ENCODE measurements around the gene NKIRAS2.
"Not testable (repeated sequence)": the region's sequence is repeated elsewhere in the genome, so short reads cannot be mapped to it uniquely, and the experiment has no call there.

The NKIRAS2 gene

DNA sequence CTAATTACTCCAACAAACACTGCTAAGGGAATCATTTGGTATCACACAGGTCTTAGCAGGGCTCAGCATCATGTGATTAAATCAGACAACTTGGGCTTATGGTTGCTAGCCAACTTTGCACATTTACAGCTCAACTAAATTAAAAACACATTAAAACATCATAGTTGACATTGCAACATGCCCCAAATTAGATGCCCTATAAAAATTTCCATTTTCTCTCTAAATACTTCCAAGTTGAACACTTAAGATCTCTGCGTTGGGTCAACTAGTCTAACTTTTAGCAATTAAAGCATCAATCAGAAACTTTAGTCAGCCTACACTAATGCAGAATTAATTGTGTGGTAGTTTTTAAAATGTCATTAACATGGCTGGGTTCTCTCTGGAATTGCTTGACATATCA, 14.7 kb upstream of the NKIRAS2 start:
- peaks cover 38% of the 10 kb centered on the region for H3K36me3 ChIP-seq (ENCODE audit: insufficient read depth, low read length)
- no peak overlapping the region for H2AFZ ChIP-seq (ENCODE audit: low read depth, low read length)
- peaks cover 13% of the 10 kb centered on the region for H3K4me1 ChIP-seq (ENCODE audit: insufficient read depth, low read length)
- no peaks in the 10 kb centered on the region for H3K9me3 ChIP-seq (ENCODE audit: low read length)
- H3K4me3 ChIP-seq (ENCODE audit: low read length): no peak overlapping the region
- H3K27me3 ChIP-seq (ENCODE audit: insufficient read depth, low read length): no peaks in the 10 kb centered on the region

DNA sequence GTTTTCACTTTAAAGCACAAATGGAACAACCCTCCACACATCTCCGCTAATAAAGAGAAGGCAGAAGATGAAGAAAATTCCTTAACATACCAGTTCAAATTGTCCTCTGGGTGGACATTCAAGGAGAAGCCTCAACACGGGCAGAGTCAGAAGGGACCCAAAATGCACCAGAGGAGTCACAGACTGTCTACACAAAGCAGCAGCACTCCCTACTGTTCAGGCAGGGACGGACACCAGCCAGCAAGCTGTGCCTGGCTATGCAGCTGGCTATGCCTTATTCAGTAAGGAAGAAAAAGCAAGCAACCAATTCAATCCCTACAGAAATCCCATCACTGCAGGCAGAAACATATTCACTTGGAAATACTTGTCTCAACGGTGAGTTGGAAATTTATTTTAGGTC, 10.7 kb upstream of the NKIRAS2 start:
- no peak overlapping the region for H2AFZ ChIP-seq (ENCODE audit: low read depth, low read length)

DNA sequence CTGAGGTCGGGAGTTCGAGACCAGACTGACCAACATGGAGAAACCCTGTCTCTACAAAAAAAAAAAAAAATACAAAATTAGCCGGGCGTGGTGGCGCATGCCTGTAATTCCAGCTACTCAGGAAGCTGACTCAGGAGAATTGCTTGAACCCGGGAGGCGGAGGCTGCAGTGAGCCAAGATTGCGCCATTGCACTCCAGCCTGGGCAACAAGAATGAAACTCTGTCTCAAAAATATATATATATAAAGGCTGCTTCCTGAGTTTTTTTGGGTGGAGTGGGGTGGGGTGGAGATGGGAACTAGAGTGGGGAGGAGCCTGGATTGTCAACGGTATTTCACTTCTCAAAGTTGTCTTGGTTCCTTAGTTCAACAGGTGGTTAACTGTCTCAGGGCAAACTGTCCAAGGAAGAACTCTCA, 9.6 kb upstream of the NKIRAS2 start:
- not testable (repeated sequence) for H3K4me3 ChIP-seq (ENCODE audit: low read length); H3K4me1 ChIP-seq (ENCODE audit: insufficient read depth, low read length); H2AFZ ChIP-seq (ENCODE audit: low read depth, low read length); H3K9me3 ChIP-seq (ENCODE audit: low read length); H3K27me3 ChIP-seq (ENCODE audit: insufficient read depth, low read length)
- peaks cover 11% of the 10 kb centered on the region for H3K36me3 ChIP-seq (ENCODE audit: insufficient read depth, low read length)

More for the DNA sequence above, 10.7 kb upstream of the NKIRAS2 start:
- H3K4me3 ChIP-seq (ENCODE audit: low read length): no peak overlapping the region
- peaks cover 11% of the 10 kb centered on the region for H3K36me3 ChIP-seq (ENCODE audit: insufficient read depth, low read length)
- no peaks in the 10 kb centered on the region for H3K4me1 ChIP-seq (ENCODE audit: insufficient read depth, low read length)
- no peaks in the 10 kb centered on the region for H3K27me3 ChIP-seq (ENCODE audit: insufficient read depth, low read length)
- no peaks in the 10 kb centered on the region for H3K9me3 ChIP-seq (ENCODE audit: low read length)

DNA sequence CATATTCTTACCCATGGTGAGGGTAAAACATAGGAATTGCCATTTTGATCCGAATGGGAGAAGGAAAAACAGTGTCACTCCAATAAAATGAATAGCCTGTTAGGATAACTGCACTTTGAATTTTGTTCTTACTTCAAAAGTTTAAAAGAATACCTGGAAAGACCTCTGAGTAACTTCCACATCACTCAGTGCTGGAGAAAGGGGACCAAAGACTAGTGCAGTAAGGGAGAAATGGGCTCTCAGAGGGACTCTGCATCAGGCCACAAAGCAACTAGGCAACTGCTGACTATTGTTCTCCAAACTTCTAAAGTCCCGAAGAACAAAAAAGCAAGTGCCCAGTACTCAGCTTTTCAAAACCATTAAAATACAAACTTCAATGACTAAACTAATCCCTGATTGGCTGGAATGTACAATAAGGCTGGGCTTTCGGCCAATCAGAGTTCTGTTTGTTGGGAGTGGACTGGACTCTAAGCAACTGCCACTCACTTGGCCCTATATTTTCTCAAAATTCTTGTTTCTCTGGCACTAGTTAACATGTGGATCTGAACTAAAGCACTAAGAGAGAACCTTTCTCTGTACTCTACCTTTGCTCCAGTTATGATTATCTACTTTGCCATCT, 8.9 kb upstream of the NKIRAS2 start:
- H3K4me3 ChIP-seq (ENCODE audit: low read length): no peak overlapping the region
- H3K9me3 ChIP-seq (ENCODE audit: low read length): no peaks in the 10 kb centered on the region
- H3K36me3 ChIP-seq (ENCODE audit: insufficient read depth, low read length): peaks cover 11% of the 10 kb centered on the region
- no peak overlapping the region for H2AFZ ChIP-seq (ENCODE audit: low read depth, low read length)
- H3K27me3 ChIP-seq (ENCODE audit: insufficient read depth, low read length): no peaks in the 10 kb centered on the region
- peaks cover 4% of the 10 kb centered on the region for H3K4me1 ChIP-seq (ENCODE audit: insufficient read depth, low read length)

DNA sequence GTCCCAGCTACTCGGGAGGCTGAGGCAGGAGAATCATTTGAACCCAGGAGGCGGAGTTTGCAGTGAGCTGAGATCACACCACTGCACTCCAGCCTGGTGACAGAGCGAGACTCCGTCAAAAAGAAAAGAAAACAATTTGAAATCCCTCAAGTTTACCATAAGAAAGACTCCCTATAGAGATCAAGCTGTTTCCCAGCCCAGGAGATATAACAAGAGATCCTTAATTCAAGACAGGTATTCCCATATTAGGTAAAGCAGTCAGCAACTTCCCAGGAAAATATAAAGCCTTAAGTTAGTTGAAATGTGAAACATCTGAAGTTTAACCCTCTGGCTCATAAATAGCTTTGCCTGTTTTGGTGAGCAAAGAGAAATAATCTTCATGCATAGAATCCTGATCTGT, 7.5 kb upstream of the NKIRAS2 start:
- not testable (repeated sequence) for H3K4me1 ChIP-seq (ENCODE audit: insufficient read depth, low read length); H2AFZ ChIP-seq (ENCODE audit: low read depth, low read length); H3K4me3 ChIP-seq (ENCODE audit: low read length); H3K9me3 ChIP-seq (ENCODE audit: low read length); H3K27me3 ChIP-seq (ENCODE audit: insufficient read depth, low read length)
- peaks cover 11% of the 10 kb centered on the region for H3K36me3 ChIP-seq (ENCODE audit: insufficient read depth, low read length)

DNA sequence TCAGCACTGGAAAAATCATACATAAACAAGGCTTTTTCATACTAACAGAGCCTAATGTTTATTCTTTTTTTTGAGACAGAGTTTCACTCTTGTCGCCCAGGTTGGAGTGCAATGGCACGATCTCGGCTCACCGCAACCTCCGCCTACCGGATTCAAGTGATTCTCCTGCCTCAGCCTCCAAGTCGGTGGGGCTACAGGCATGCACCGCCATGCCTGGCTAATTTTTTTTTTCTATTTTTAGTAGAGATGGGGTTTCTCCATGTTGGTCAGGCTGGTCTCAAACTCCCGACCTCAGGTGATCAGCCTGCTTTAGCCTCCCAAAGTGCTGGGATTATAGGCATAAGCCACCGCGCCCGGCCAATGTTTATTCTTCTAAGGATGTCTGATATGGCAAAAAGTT, 6.2 kb upstream of the NKIRAS2 start:
- not testable (repeated sequence) for H2AFZ ChIP-seq (ENCODE audit: low read depth, low read length); H3K27me3 ChIP-seq (ENCODE audit: insufficient read depth, low read length); H3K4me3 ChIP-seq (ENCODE audit: low read length); H3K9me3 ChIP-seq (ENCODE audit: low read length)
- Histone ChIP-seq H3K4me1 (ENCODE audit: insufficient read depth, low read length) (peaks cover 16% of the 10 kb centered on the region), H3K36me3 (ENCODE audit: insufficient read depth, low read length) (peaks cover 11% of the 10 kb centered on the region)

DNA sequence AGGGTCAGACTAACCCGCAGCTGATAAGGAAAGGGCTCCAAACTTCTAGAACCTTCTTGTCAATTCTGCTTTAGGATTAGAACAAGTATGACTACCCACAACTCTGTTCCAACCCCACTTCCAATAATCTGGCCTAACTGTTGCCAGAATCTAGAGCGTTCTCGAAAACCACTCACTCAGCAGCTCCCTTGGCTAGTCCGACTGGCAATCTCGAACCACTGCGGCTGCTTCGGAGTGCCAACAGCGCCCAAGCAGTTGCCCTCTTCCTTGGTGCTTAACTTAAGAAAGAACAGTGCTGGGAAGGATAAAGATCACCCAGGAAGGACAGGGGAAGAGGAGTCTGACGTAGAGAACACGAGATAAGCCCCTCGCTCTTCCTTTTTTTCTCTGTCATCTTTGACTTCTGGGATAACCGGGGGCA, 3.5 kb upstream of the NKIRAS2 start:
- H2AFZ ChIP-seq (ENCODE audit: low read depth, low read length): peak overlapping the region; percentile 54
- H3K4me1 ChIP-seq (ENCODE audit: insufficient read depth, low read length): peaks cover 24% of the 10 kb centered on the region
- no peaks in the 10 kb centered on the region for H3K27me3 ChIP-seq (ENCODE audit: insufficient read depth, low read length)
- H3K4me3 ChIP-seq (ENCODE audit: low read length): peak overlapping the region; percentile 85
- H3K9me3 ChIP-seq (ENCODE audit: low read length): no peaks in the 10 kb centered on the region
- H3K36me3 ChIP-seq (ENCODE audit: insufficient read depth, low read length): peaks cover 8% of the 10 kb centered on the region

DNA sequence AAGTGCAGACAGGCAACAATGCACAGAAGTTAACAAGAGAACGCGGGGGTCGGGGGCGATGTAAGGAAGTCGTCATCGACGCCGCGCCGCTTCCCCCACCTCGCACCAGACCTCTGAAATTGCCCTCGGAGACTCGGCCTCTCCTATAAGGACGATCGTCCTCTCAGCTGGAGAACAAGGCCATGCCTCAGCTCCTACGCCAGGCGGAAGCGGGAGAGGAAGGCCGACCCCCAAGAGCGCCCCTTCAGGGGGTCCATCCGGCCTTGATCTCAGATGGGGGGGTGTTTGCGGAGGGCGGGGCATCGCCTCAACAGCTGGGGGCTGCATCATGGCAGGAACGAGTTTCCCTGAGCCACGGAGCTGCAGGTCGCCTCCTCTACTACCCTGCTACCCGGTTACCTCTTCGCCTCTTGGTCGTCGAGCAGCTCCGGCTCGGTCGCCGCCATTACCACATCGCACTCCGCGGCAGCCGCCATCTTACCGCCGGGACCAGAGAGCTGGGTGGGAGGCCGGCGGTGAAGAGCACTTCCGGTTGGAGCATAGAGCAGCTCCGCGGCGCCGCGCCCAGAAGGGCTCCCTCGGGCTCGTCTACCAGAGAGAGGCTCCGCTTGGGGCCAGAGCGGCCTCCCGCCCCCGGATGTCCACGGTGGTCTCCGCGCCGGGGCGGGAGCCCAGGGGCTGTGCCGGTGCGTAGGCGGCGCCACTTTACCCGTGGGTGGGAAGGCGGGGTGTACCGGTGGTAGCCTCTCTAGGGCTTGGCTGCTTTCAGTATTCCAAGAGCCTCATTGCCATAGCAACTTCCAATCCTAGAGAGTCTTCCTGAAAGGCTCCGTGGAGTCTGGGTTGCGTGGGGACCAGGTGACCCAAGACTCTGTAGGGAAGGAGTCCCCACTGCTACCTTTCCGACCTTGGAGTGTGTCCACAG, 2.7 kb upstream of the NKIRAS2 start, which contains the start of gene DNAJC7:
Gene DNAJC7 (minus strand): TSS at position 499 of the 925 bp plus-strand sequence. CDS start 23 bp downstream, at position 476.
- no peaks in the 10 kb centered on the region for H3K27me3 ChIP-seq (ENCODE audit: insufficient read depth, low read length)
- H3K4me1 ChIP-seq (ENCODE audit: insufficient read depth, low read length): peaks cover 25% of the 10 kb centered on the region
- H2AFZ ChIP-seq (ENCODE audit: low read depth, low read length): peak within 1 kb of the TSS; percentile 54
- peak within 1 kb of the TSS; percentile 85 for H3K4me3 ChIP-seq (ENCODE audit: low read length)
- H3K9me3 ChIP-seq (ENCODE audit: low read length): no peaks in the 10 kb centered on the region
- H3K36me3 ChIP-seq (ENCODE audit: insufficient read depth, low read length): peaks cover 10% of the 10 kb centered on the region

DNA sequence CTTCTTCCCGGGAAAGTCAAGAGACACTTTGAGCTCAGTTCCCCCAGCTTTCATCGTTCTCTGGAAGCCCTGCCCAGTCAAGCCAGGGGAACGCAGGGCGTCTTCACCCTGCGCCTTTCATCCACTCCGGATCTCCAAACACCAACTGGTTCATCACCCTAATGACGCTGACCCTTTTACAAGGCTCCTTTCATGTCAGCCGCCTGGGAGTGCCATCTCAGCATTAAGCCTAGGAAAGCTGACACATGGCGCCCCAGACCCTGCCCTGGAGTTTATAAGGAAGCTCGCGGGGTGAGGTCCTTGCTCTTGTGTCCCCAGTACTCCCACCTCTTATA, 2.1 kb upstream of the NKIRAS2 start:
- peak overlapping the region; percentile 85 for H3K4me3 ChIP-seq (ENCODE audit: low read length)
- H3K9me3 ChIP-seq (ENCODE audit: low read length): no peaks in the 10 kb centered on the region
- peak overlapping the region; percentile 54 for H2AFZ ChIP-seq (ENCODE audit: low read depth, low read length)
- H3K4me1 ChIP-seq (ENCODE audit: insufficient read depth, low read length): peaks cover 25% of the 10 kb centered on the region
- no peaks in the 10 kb centered on the region for H3K27me3 ChIP-seq (ENCODE audit: insufficient read depth, low read length)
- H3K36me3 ChIP-seq (ENCODE audit: insufficient read depth, low read length): peaks cover 15% of the 10 kb centered on the region

DNA sequence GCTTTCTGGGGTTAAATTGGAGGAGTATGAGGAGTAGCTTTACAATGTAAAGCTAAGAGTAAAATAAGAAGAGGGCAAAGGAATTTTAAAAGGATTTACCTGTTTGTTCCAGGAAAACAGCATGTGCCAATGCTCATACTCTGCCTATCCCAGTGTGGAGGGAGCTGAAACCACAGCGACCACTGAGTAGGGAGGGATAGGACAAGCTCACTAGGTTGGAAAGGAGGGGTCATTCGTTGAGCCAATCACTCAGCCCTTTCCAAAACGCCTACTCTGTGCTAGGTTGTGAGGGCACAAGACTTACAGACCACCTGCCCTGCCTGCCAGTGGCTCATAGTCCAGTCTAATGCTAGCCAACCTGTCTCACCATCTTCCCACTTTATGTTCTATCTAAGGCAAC, 1.6 kb upstream of the NKIRAS2 start:
- Histone ChIP-seq H3K4me1 (ENCODE audit: insufficient read depth, low read length) (peaks cover 25% of the 10 kb centered on the region), H3K36me3 (ENCODE audit: insufficient read depth, low read length) (peaks cover 18% of the 10 kb centered on the region), H3K4me3 (ENCODE audit: low read length) (peak overlapping the region; percentile 85), H2AFZ (ENCODE audit: low read depth, low read length) (no peak overlapping the region), H3K9me3 (ENCODE audit: low read length) (no peaks in the 10 kb centered on the region), H3K27me3 (ENCODE audit: insufficient read depth, low read length) (no peaks in the 10 kb centered on the region)

DNA sequence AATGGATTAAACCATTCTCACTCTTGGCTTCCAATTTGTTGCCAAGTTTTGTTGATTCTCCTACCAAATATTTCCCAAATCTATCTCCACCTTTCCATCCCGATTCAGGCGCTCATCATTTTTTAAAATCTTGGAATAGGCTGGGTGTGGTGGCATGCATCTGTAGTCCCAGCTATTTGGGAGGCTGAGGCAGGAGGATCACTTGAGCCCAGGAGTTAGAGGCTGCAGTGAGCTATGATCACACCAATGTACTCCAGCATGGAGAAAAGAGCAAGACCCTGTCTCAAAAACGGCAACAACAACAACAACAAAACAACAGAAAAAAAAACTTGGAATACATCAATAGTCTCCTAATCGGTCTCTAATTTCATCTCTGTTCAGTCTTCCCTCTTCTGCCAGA, 902 bp upstream of the NKIRAS2 start:
- Histone ChIP-seq H3K4me3 (ENCODE audit: low read length) (no peak overlapping the region), H3K27me3 (ENCODE audit: insufficient read depth, low read length) (no peaks in the 10 kb centered on the region), H3K9me3 (ENCODE audit: low read length) (no peaks in the 10 kb centered on the region), H3K36me3 (ENCODE audit: insufficient read depth, low read length) (peaks cover 24% of the 10 kb centered on the region), H3K4me1 (ENCODE audit: insufficient read depth, low read length) (peaks cover 25% of the 10 kb centered on the region), H2AFZ (ENCODE audit: low read depth, low read length) (no peak overlapping the region)

DNA sequence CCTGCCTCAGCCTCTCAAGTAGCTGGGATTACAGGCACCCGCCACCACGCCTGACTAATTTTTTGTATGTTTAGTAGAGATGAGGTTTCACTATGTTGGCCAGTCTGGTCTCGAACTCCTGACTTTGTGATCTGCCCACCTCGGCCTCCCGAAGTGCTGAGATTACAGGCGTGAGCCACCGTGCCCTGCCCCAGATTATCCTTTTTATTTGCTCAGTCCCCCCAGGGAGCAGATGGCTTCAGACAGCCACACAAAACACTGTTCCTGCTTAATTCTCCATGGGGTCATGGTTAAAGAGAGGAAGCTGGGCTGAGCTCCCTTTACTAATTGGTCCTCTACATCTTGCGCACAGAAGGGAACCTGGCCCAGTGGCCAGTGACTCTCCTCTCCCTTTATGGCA, 955 bp downstream of the NKIRAS2 start:
- peaks cover 32% of the 10 kb centered on the region for H3K4me1 ChIP-seq (ENCODE audit: insufficient read depth, low read length)
- H3K4me3 ChIP-seq (ENCODE audit: low read length): peak overlapping the region; percentile 91
- H3K9me3 ChIP-seq (ENCODE audit: low read length): not testable (repeated sequence)

DNA sequence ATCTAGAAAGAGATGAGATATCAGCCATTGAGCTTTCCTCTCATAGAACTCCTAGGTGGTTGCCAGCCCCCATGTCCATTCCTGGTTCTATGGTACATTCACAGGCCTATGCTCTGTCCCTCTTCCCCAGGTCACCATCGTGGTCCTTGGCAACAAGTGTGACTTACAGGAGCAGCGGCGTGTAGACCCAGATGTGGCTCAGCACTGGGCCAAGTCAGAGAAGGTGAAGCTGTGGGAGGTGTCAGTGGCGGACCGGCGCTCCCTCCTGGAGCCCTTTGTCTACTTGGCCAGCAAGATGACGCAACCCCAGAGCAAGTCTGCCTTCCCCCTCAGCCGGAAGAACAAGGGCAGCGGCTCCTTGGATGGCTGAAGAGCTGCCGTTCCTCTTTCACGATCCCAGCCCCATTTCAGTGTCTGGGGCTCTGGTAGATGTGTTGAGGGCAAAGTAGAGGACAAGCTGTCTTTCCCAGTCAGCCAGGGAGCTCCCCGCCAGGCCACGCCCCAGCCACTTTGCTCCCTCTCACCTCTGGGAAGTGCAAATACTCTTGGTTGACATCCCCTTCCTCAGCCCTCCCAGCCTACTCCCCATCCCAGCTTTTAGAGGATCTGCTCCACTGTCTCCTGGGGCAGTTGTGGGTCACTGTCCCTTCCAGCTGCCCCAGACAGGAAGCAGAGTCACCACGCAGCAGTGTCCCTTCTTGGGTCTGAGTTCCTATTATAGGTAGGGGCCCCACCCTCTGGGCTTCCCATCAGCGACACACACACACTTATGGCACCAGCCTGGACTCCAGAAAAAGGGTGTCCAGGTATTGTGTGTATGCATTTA, 3.8 kb downstream of the NKIRAS2 start:
- H3K4me3 ChIP-seq (ENCODE audit: low read length): no peak overlapping the region
- H3K36me3 ChIP-seq (ENCODE audit: insufficient read depth, low read length): peaks cover 28% of the 10 kb centered on the region
- no peak overlapping the region for H2AFZ ChIP-seq (ENCODE audit: low read depth, low read length)
- peaks cover 42% of the 10 kb centered on the region for H3K4me1 ChIP-seq (ENCODE audit: insufficient read depth, low read length)
- H3K9me3 ChIP-seq (ENCODE audit: low read length): no peaks in the 10 kb centered on the region
- no peaks in the 10 kb centered on the region for H3K27me3 ChIP-seq (ENCODE audit: insufficient read depth, low read length)

More for the DNA sequence above, 955 bp downstream of the NKIRAS2 start:
- H3K27me3 ChIP-seq (ENCODE audit: insufficient read depth, low read length); H2AFZ ChIP-seq (ENCODE audit: low read depth, low read length): not testable (repeated sequence)
- H3K36me3 ChIP-seq (ENCODE audit: insufficient read depth, low read length): peaks cover 28% of the 10 kb centered on the region

Measured in neuron (in vitro differentiated cells).